ENCODE data around the gene EPHA3. TPM values are rescaled to one million over a fixed set of nuclear protein-coding genes. Genes with fewer than 3 reads are reported as not detected.

EPHA3 gene
- total and polyA plus RNA-seq, 2 of the 4 experiments (the other 2 are of a cell fraction) = 0.10 to 0.18 TPM

GRCh38 chr3:89138048-89138447 lies 30.6 kb downstream of the EPHA3 start:
- CTCF ChIA-PET = no interaction called here

More at GRCh38 chr3:89138048-89138447, 30.6 kb downstream of the EPHA3 start:
- no peak overlapping the region for H2BK15ac ChIP-seq (ENCODE audit: low read depth, low read length)
- no peak for DNase-seq
- dilution Hi-C loops (cut with HindIII; ENCODE audit: low sequenced_read_pairs, unreplicated experiment) = no loop called here
- H3K56ac ChIP-seq (ENCODE audit: extremely low read depth, insufficient read depth, low read length) = no peak overlapping the region
- no peak overlapping the region for H3K4ac ChIP-seq (ENCODE audit: low read depth, low read length)
- H4K91ac ChIP-seq (ENCODE audit: insufficient read depth, low read depth, low read length) = no peak overlapping the region
- ATAC-seq (ENCODE audit: low read depth) = no peak
- no peak overlapping the region for H3K14ac ChIP-seq (replicated peaks; ENCODE audit: low read depth, low read length)
- H2AK9ac ChIP-seq (replicated peaks; ENCODE audit: low read depth, low read length, poor library complexity) = no peak overlapping the region
- TF ChIP-seq ELK1 (IDR thresholded peaks at IDR 0.05; ENCODE audit: borderline replicate concordance, low read depth, low read length) (no peak), RFX5 (IDR thresholded peaks at IDR 0.05; ENCODE audit: low read depth, low read length) (no peak)
- no peak overlapping the region for H2BK20ac ChIP-seq (ENCODE audit: low read depth, low read length)
- BruUV-seq (replicated peaks) = no TSS peak
- POLR2A ChIA-PET (ENCODE audit: unreplicated experiment) = no interaction called here
- H3K9me1 ChIP-seq (ENCODE audit: insufficient read depth, low read length) = no peaks in the 10 kb centered on the region
- H3K9me3 ChIP-seq (ENCODE audit: control insufficient read depth, insufficient read depth, low read length) = no peaks in the 10 kb centered on the region
- H2BK120ac ChIP-seq (ENCODE audit: low read depth, low read length) = no peak overlapping the region
- no peaks in the 10 kb centered on the region for H3K79me1 ChIP-seq (ENCODE audit: low read depth in 1 of 2, low read length in 2 of 2)
- H3K18ac ChIP-seq (ENCODE audit: low read depth, low read length) = no peak overlapping the region
- no peak overlapping the region for H2BK5ac ChIP-seq (ENCODE audit: low read depth, low read length, poor library complexity, severe bottlenecking)
- H2AFZ ChIP-seq (replicated peaks; ENCODE audit: low read length, poor library complexity) = no peak overlapping the region
- no CpG with 5 or more reads among the region's 2 CpGs for WGBS, 2 experiments (ENCODE audit: extremely low coverage in 2 of 2, insufficient read length in 1 of 2)
- H3K23ac ChIP-seq (ENCODE audit: low read depth, low read length) = no peak overlapping the region
- no peak overlapping the region for H4K5ac ChIP-seq (ENCODE audit: low read depth, low read length)
- no peak overlapping the region for H3K9ac ChIP-seq (ENCODE audit: low read depth, low read length)
- no peaks in the 10 kb centered on the region for H3K36me3 ChIP-seq (ENCODE audit: control insufficient read depth, insufficient read depth, low read length)
- no peaks in the 10 kb centered on the region for H3K27me3 ChIP-seq (ENCODE audit: control insufficient read depth, insufficient read depth, low read length)
- in situ Hi-C loops (cut with MboI; ENCODE audit: low sequenced_read_pairs) = no loop called here
- no peak overlapping the region for H3K4me3 ChIP-seq (ENCODE audit: insufficient read depth, low read depth, low read length)
- intact Hi-C loops (cut with micrococcal nuclease) = no loop called here
- no peaks in the 10 kb centered on the region for H3K4me1 ChIP-seq (ENCODE audit: control insufficient read depth, insufficient read depth, low read length)
- no peak overlapping the region for H3K27ac ChIP-seq (ENCODE audit: insufficient read depth, low read length)
- no peaks in the 10 kb centered on the region for H4K20me1 ChIP-seq (ENCODE audit: insufficient read depth, low read length)
- H4K8ac ChIP-seq (ENCODE audit: low read depth in 2 of 2, low read length in 2 of 2) = no peak overlapping the region
- H3K4me2 ChIP-seq (ENCODE audit: low read depth, low read length) = no peak overlapping the region
- no peak overlapping the region for H2AK5ac ChIP-seq (ENCODE audit: low read depth, low read length)
